ENCODE data around the gene AMOTL2. TPM values are rescaled to one million over a fixed set of nuclear protein-coding genes. Genes with fewer than 3 reads are reported as not detected.

The AMOTL2 gene
- total and polyA plus RNA-seq, 10 of the 15 experiments (the other 5 are each of a cell fraction or from before 2014, with no cell fraction given): 0.20 to 0.33 TPM; not detected in 8

DNA sequence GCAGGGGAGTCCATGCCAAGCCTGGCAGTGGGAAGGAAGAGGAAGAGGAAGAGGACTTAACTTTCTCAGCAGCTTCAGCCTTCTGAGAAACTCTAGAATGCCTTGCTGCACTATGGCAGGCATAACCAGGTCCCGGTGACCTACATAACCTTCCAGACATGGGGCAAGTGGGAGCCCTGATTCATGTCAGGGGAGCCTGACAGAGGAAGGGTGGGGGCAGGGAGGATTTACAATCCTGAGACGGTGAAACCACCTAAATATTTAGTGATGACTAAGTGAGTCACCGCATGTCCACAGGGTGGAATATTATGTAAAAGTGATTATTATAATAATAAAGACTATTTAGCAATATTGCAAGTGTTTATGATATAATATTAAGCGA lies 46.7 kb downstream of the AMOTL2 start (continued):
- TF ChIP-seq SMARCA5 (IDR thresholded peaks at IDR 0.05): no peak

DNA sequence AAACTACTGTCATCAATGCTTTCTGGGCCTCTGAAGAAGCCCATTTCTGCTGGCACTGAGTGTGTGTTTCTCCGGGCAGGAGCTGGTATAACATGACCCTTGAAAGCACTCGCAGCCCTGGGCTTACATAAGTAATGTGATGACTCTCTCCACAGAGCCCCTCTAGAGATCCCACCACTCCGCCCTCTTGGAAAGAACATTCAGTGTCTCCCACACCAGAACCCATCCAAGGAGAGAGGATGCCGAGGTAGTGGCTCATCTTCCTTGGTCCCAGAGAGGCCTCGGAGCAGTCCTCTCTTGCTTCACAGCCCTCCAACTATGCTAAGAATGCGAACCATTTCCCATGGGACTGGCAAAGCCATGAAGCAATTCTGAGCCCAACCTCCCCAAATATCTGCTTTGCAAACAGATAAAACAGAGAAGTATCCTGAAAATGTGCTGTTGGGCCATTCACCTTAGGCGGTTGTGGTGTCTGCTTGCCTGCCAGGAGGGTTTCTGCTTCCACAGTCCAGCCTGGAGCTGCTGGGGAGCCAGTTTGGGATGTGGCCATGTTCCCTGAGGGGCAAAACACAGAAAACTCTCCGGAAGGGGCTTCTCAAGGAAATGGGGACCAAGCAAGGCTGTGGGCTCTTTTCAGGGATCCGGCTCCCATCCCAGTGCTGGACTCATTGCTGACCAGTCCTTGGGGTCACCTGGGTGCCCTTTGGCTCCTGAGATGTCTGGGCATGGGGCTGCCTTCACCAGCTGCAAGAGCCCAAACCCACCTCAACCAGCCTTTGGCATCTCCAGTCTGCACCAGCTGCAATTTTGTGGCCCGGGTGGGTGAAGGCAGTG lies 47.3 kb downstream of the AMOTL2 start:
- Histone ChIP-seq H3K36me3 (ENCODE audit: control insufficient read depth in 2 of 2, insufficient read depth in 2 of 2, low read length in 1 of 2) (no peaks in the 10 kb centered on the region), H2AFZ (ENCODE audit: control insufficient read depth, low read depth, low read length) (no peak overlapping the region), H3K4me3 (no peak overlapping the region), H3K27ac (ENCODE audit: control insufficient read depth, insufficient read depth) (no peak overlapping the region), H3K9ac (ENCODE audit: control insufficient read depth, insufficient read depth, low read length) (no peak overlapping the region), H3K4me1 (ENCODE audit: control insufficient read depth, insufficient read depth, low read length) (no peaks in the 10 kb centered on the region), H3K79me2 (ENCODE audit: control insufficient read depth, insufficient read depth, low read length) (no peaks in the 10 kb centered on the region), H3K27me3 (replicated peaks in 1 of 2; ENCODE audit: control insufficient read depth in 2 of 2, insufficient read depth in 2 of 2, low read length in 1 of 2) (peaks cover 0 to 4% of the 10 kb centered on the region in 2 experiments; a peak in 2 of 4 replicates), H4K20me1 (ENCODE audit: control insufficient read depth, insufficient read depth) (no peaks in the 10 kb centered on the region), H3K4me2 (ENCODE audit: control insufficient read depth, insufficient read depth) (no peak overlapping the region), H3K9me3 (replicated peaks; ENCODE audit: control insufficient read depth, insufficient read depth, low read length) (no peaks in the 10 kb centered on the region)
- in situ Hi-C loops (cut with MboI) (no loop called here), intact Hi-C loops (cut with micrococcal nuclease; ENCODE audit: unreplicated experiment) (no loop called here)
- no peak for DNase-seq (ENCODE audit: low read depth, low spot score)
- FAIRE-seq: no peak
- SMC1A ChIA-PET (ENCODE audit: uncharacterized antibody, unreplicated experiment): no interaction called here
- no peak for ATAC-seq
- CTCF ChIA-PET: no interaction called here
- no TSS peak for BruUV-seq (replicated peaks)
- RAD21 ChIA-PET (ENCODE audit: unreplicated experiment): no interaction called here
- POLR2A ChIA-PET: no interaction called here
- TF ChIP-seq BCL11A (IDR thresholded peaks at IDR 0.05; ENCODE audit: low read depth, low read length) (no peak), RB1 (IDR thresholded peaks at IDR 0.05; ENCODE audit: borderline replicate concordance) (no peak)
- WGBS (ENCODE audit: insufficient coverage, insufficient replicate concordance, low lambda C conversion rate, missing lambda C conversion rate): 14% methylated on average over 10 of the region's 10 CpGs

DNA sequence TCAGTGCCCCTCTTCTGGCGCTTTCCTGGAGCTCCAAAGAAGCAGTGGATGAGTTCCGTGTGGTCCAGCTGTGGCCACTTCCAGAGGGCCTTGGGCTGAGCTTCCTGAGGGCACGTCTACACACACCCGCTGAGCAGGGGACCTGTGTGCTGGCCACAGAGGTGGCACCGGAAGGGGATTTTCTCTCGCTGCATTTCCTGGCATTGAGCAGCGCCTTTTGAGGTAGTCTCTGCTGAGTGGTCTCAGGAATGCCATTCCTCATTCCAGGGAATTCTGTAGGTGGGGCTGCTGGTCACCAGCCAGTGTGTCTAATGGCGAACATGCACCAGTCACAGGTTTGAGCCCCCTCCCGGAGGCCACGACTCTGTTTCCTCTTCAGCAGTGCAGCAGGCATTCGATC lies 48.1 kb downstream of the AMOTL2 start:
- Histone ChIP-seq H3K4me3 (no peak overlapping the region), H4K20me1 (ENCODE audit: control insufficient read depth, insufficient read depth) (no peaks in the 10 kb centered on the region), H3K27me3 (replicated peaks in 1 of 2; ENCODE audit: control insufficient read depth in 2 of 2, insufficient read depth in 2 of 2, low read length in 1 of 2) (peaks cover 0 to 4% of the 10 kb centered on the region in 2 experiments; a peak in 2 of 4 replicates), H3K36me3 (ENCODE audit: control insufficient read depth in 2 of 2, insufficient read depth in 2 of 2, low read length in 1 of 2) (no peaks in the 10 kb centered on the region), H3K79me2 (ENCODE audit: control insufficient read depth, insufficient read depth, low read length) (no peaks in the 10 kb centered on the region), H2AFZ (ENCODE audit: control insufficient read depth, low read depth, low read length) (no peak overlapping the region), H3K27ac (ENCODE audit: control insufficient read depth, insufficient read depth) (no peak overlapping the region), H3K4me1 (ENCODE audit: control insufficient read depth, insufficient read depth, low read length) (no peaks in the 10 kb centered on the region), H3K9me3 (replicated peaks; ENCODE audit: control insufficient read depth, insufficient read depth, low read length) (no peaks in the 10 kb centered on the region), H3K9ac (ENCODE audit: control insufficient read depth, insufficient read depth, low read length) (no peak overlapping the region), H3K4me2 (ENCODE audit: control insufficient read depth, insufficient read depth) (no peak overlapping the region)
- ChIA-PET POLR2A (no interaction called here), SMC1A (ENCODE audit: uncharacterized antibody, unreplicated experiment) (no interaction called here), CTCF (no interaction called here), RAD21 (ENCODE audit: unreplicated experiment) (no interaction called here)
- WGBS (ENCODE audit: insufficient coverage, insufficient replicate concordance, low lambda C conversion rate, missing lambda C conversion rate): 25% methylated on average over 11 of the region's 11 CpGs
- no peak for ATAC-seq
- no peak for DNase-seq (ENCODE audit: low read depth, low spot score)
- FAIRE-seq: no peak
- intact Hi-C loops (cut with micrococcal nuclease; ENCODE audit: unreplicated experiment): no loop called here
- no TSS peak for BruUV-seq (replicated peaks)
- in situ Hi-C loops (cut with MboI): no loop called here
- TF ChIP-seq SMC3 (IDR thresholded peaks at IDR 0.05; ENCODE audit: borderline replicate concordance, low read length) (no peak), HDGF (IDR thresholded peaks at IDR 0.05) (no peak), CREM (IDR thresholded peaks at IDR 0.05; ENCODE audit: low read depth) (no peak), BCL11A (IDR thresholded peaks at IDR 0.05; ENCODE audit: low read depth, low read length) (no peak), MTA3 (IDR thresholded peaks at IDR 0.05; ENCODE audit: borderline replicate concordance, low read length) (no peak), POU2F2 (IDR thresholded peaks at IDR 0.05; ENCODE audit: borderline replicate concordance, low read depth, low read length) (no peak)
- TF ChIP-seq, protein P1, sequence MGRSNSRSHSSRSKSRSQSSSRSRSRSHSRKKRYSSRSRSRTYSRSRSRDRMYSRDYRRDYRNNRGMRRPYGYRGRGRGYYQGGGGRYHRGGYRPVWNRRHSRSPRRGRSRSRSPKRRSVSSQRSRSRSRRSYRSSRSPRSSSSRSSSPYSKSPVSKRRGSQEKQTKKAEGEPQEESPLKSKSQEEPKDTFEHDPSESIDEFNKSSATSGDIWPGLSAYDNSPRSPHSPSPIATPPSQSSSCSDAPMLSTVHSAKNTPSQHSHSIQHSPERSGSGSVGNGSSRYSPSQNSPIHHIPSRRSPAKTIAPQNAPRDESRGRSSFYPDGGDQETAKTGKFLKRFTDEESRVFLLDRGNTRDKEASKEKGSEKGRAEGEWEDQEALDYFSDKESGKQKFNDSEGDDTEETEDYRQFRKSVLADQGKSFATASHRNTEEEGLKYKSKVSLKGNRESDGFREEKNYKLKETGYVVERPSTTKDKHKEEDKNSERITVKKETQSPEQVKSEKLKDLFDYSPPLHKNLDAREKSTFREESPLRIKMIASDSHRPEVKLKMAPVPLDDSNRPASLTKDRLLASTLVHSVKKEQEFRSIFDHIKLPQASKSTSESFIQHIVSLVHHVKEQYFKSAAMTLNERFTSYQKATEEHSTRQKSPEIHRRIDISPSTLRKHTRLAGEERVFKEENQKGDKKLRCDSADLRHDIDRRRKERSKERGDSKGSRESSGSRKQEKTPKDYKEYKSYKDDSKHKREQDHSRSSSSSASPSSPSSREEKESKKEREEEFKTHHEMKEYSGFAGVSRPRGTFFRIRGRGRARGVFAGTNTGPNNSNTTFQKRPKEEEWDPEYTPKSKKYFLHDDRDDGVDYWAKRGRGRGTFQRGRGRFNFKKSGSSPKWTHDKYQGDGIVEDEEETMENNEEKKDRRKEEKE (IDR thresholded peaks at IDR 0.05): no peak
- TF ChIP-seq, protein P2, sequence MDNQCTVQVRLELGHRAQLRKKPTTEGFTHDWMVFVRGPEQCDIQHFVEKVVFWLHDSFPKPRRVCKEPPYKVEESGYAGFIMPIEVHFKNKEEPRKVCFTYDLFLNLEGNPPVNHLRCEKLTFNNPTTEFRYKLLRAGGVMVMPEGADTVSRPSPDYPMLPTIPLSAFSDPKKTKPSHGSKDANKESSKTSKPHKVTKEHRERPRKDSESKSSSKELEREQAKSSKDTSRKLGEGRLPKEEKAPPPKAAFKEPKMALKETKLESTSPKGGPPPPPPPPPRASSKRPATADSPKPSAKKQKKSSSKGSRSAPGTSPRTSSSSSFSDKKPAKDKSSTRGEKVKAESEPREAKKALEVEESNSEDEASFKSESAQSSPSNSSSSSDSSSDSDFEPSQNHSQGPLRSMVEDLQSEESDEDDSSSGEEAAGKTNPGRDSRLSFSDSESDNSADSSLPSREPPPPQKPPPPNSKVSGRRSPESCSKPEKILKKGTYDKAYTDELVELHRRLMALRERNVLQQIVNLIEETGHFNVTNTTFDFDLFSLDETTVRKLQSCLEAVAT (IDR thresholded peaks at IDR 0.05): no peak
